Measurements from ENCODE around the gene ACOT4. TPM values are rescaled to one million over a fixed set of nuclear protein-coding genes. Genes with fewer than 3 reads are reported as not detected.
A peak's percentile ranks its signal among the peaks of the same experiment; 100 is the strongest.

Gene ACOT4
- total and polyA plus RNA-seq, 2 of the 8 experiments (the other 6 are each of a cell fraction or from before 2014, with no cell fraction given): 0.80 to 1.1 TPM

DNA sequence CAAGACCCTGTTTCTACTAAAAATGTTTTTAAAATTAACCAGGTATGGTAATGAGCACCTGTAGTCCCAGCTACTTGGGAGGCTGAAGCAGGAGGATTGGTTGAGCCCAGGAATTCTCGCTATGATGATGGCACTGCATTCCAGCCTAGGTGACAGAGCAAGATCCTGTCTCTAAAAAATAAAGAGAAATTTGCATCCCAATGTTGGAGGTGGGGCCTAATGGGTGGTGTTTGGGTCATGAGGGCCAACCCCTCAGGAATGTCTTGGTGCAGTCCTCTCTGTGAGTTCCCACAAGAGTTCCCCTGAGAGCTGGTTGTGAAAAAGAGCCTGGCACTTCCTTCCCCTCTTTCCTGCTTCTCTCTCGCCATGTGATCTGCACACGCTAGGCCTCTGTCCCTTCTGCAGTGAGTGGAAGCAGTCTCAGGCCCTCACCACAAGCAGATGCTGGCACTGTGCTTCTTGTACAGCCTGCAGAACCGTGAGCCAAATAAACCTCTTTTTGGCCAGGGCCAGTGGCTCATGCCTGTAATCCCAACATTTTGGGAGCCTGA is 31.9 kb downstream of the ACOT4 start:
- no peak overlapping the region for H2BK12ac ChIP-seq (ENCODE audit: low read depth, low read length)

More for the DNA sequence above, 31.9 kb downstream of the ACOT4 start:
- H3K4me2 ChIP-seq (ENCODE audit: insufficient read depth in 1 of 2, low read depth in 2 of 2, low read length in 2 of 2): no peak overlapping the region
- no peak overlapping the region for H2BK20ac ChIP-seq (ENCODE audit: low read length)
- H3K9ac ChIP-seq (replicated peaks in 1 of 4; ENCODE audit: extremely low read depth in 1 of 4, low read depth in 3 of 4, low read length in 3 of 4): no peak overlapping the region
- no peaks in the 10 kb centered on the region for H3K79me1 ChIP-seq (ENCODE audit: low read depth, low read length)
- H3K4ac ChIP-seq (replicated peaks; ENCODE audit: insufficient read length, low read depth, low read length): no peak overlapping the region
- no peak for FAIRE-seq
- TF ChIP-seq RBBP5 (IDR thresholded peaks at IDR 0.05; ENCODE audit: borderline replicate concordance, low read depth, low read length) (no peak), TEAD4 (IDR thresholded peaks at IDR 0.05; ENCODE audit: low read depth, low read length) (peak; percentile 50; the same call in 1 of the 2 replicates), MAX (IDR thresholded peaks at IDR 0.05) (0 out of 2 replicates have a peak, but pooled peaks have one; percentile 7)
- H3K27ac ChIP-seq (ENCODE audit: low read depth, low read length): no peak overlapping the region
- POLR2A ChIA-PET (ENCODE audit: partially characterized antibody): interaction anchor here (0.6 to 1.0 kb wide), 2 partner anchors 26 to 324 kb away, joined by 3 read pairs; no protein-coding TSS in a partner anchor
- H3K14ac ChIP-seq (ENCODE audit: insufficient read length): no peak overlapping the region
- H4K91ac ChIP-seq (replicated peaks; ENCODE audit: insufficient read length, low read length): no peak overlapping the region
- H3K18ac ChIP-seq (ENCODE audit: extremely low read depth, low read length): no peak overlapping the region
- H3K36me3 ChIP-seq (ENCODE audit: control insufficient read depth in 2 of 4, insufficient read depth in 4 of 4, low read length in 3 of 4): no peaks in the 10 kb centered on the region
- H3K4me1 ChIP-seq (replicated peaks in 1 of 4; ENCODE audit: control insufficient read depth in 3 of 4, insufficient read depth in 4 of 4, low read length in 3 of 4): no peaks in the 10 kb centered on the region
- no peaks in the 10 kb centered on the region for H3K23me2 ChIP-seq (ENCODE audit: low read depth, low read length)
- H3K79me2 ChIP-seq (ENCODE audit: control insufficient read depth in 1 of 2, insufficient read depth in 2 of 2, low read length in 2 of 2): no peaks in the 10 kb centered on the region
- no peak overlapping the region for H2AK5ac ChIP-seq (ENCODE audit: low read depth, low read length)
- no peak overlapping the region for H4K8ac ChIP-seq (ENCODE audit: extremely low read depth, insufficient read depth, low read length)
- H2AFZ ChIP-seq (ENCODE audit: low read length): no peak overlapping the region
- CTCF ChIA-PET (ENCODE audit: partially characterized antibody): interaction anchor here (0.6 to 0.9 kb wide), 2 partner anchors 9 to 886 kb away, joined by 3 to 4 read pairs; no protein-coding TSS in a partner anchor
- no peak overlapping the region for H4K5ac ChIP-seq (ENCODE audit: insufficient read length, low read depth, low read length)
- H3K56ac ChIP-seq (replicated peaks; ENCODE audit: insufficient read length, low read depth, low read length): no peak overlapping the region
- H2BK5ac ChIP-seq (ENCODE audit: low read depth, low read length): no peak overlapping the region
- peaks cover 0 to 3% of the 10 kb centered on the region in 2 experiments for H4K20me1 ChIP-seq (replicated peaks in 1 of 2; ENCODE audit: control insufficient read depth in 1 of 2, insufficient read depth in 2 of 2, low read length in 2 of 2)
- DNase-seq (ENCODE audit: low read depth in 1 of 2, low spot score in 2 of 2): no peak
- H3K4me3 ChIP-seq (ENCODE audit: extremely low read depth in 1 of 4, insufficient read depth in 2 of 4, low read depth in 3 of 4, low read length in 4 of 4): no peak overlapping the region
- H3K27me3 ChIP-seq (replicated peaks in 1 of 4; ENCODE audit: control insufficient read depth in 3 of 4, extremely low read depth in 1 of 4, insufficient read depth in 3 of 4, low read length in 3 of 4): no peaks in the 10 kb centered on the region
- H3K9me3 ChIP-seq (ENCODE audit: insufficient read depth in 2 of 2, low read depth in 1 of 2, low read length in 1 of 2): no peaks in the 10 kb centered on the region
- no peak overlapping the region for H3K23ac ChIP-seq (ENCODE audit: insufficient read length)
- H2BK15ac ChIP-seq (ENCODE audit: low read length): no peak overlapping the region; the same call in 1 of the 2 replicates
- H2BK120ac ChIP-seq (replicated peaks; ENCODE audit: low read depth, low read length): no peak overlapping the region
- 91% methylated on average over 4 of the region's 4 CpGs; no CpG with 5 or more reads in 1 of the 2 experiments for WGBS, 2 experiments (ENCODE audit: extremely low coverage in 1 of 2, insufficient coverage in 1 of 2, insufficient read length in 1 of 2, insufficient replicate concordance in 2 of 2, low coverage in 1 of 2, low lambda C conversion rate in 2 of 2, missing lambda C conversion rate in 1 of 2)

All from H1 (cell line).